ENCODE measurements around the gene PSME2.

- TF ChIP-seq CTCF (conservative IDR thresholded peaks at IDR 0.05; ENCODE audit: low read length) (no peak), EZH2phosphoT487 (IDR thresholded peaks at IDR 0.05; ENCODE audit: borderline replicate concordance, low read depth, low read length) (no peak)
Measured at GRCh38 chr14:24132061-24132685, 14.2 kb downstream of the PSME2 start.
